IPS-NIHi11 (cell line): ENCODE data around the gene ZNF253.
"Not testable (repeated sequence)": the region's sequence is repeated elsewhere in the genome, so short reads cannot be mapped to it uniquely, and the experiment has no call there.

Source experiments
- DNase-seq: peaks from one replicate; pipeline ENCODE4 v3.0.0; 2012; ENCODE audit warnings: mixed read lengths, low spot score

ZNF253 gene

GRCh38 chr19:19900139-19900728 lies 34.6 kb downstream of the ZNF253 start:
- peak; percentile 14 for DNase-seq

- peak; percentile 92 for DNase-seq
These were observed 35.2 kb downstream of the ZNF253 start, which contains the start of gene ZNF93 for GRCh38 chr19:19900729-19901444. Gene ZNF93, plus strand, starts transcription at chr19:19900946. Its CDS starts 143 bp downstream, at chr19:19901089.

- DNase-seq: not testable (repeated sequence)
These were observed 41.9 kb downstream of the ZNF253 start for GRCh38 chr19:19907551-19907950.

- DNase-seq: no peak
These were observed 44.0 kb downstream of the ZNF253 start for GRCh38 chr19:19909654-19910053.

- DNase-seq: no peak
These were observed 45.5 kb downstream of the ZNF253 start for GRCh38 chr19:19911150-19911549.

- no peak for DNase-seq
These were observed 48.9 kb downstream of the ZNF253 start for GRCh38 chr19:19914596-19914995.

GRCh38 chr19:19930417-19930816 lies 64.7 kb downstream of the ZNF253 start:
- not testable (repeated sequence) for DNase-seq

- not testable (repeated sequence) for DNase-seq
These were observed 68.0 kb downstream of the ZNF253 start for GRCh38 chr19:19933432-19934314.

- no peak for DNase-seq
These were observed 71.7 kb downstream of the ZNF253 start for GRCh38 chr19:19937403-19937802.

GRCh38 chr19:19938449-19938848 lies 72.8 kb downstream of the ZNF253 start:
- no peak for DNase-seq

- no peak for DNase-seq
These were observed 78.3 kb downstream of the ZNF253 start for GRCh38 chr19:19943848-19944582.
